Stimulated activated CD4-positive, alpha-beta T cell treated with anti-CD3 and anti-CD28 coated beads, Interleukin-12 subunit alpha, Interleukin-12 subunit beta, amount 100 ng/mL, for 48 hours (primary cell): Measurements from ENCODE around the gene NFIB.

Experiments used
- DNase-seq, 3 donors: peaks; one replicate each; pipeline ENCODE4 v3.0.0-alpha.2; 2020; ENCODE audit warnings: low read depth in 2 of 3, low spot score in 1 of 3

The NFIB gene

GRCh38 chr9:14218253-14218652 lies 95.7 kb downstream of the NFIB start:
- DNase-seq: no peak

GRCh38 chr9:14216612-14217194 lies 97.2 kb downstream of the NFIB start:
- no peak for DNase-seq

DNA sequence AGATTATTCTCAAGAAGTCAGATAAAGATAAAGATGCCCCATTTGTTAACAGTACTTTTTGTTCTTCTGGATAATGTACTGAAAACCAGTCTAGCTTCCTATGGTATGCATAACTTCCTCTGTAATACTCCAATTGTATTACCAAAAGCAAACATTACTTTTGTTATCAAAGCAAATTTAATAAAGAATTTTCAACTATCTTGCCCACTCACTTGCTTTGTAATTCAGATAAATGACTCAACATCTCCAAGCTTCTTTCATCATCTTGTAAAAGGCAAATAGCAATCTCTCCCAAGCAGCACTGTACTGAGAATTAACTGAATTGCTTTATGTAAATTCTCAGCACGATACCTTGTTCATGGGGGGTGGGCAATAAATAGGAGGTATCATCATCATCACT lies 98.3 kb downstream of the NFIB start:
- no peak for DNase-seq

- DNase-seq: no peak
These were observed 99.2 kb downstream of the NFIB start for GRCh38 chr9:14214693-14215092.

- DNase-seq: no peak
These were observed 99.8 kb downstream of the NFIB start for GRCh38 chr9:14214065-14214684.

- no peak for DNase-seq
These were observed 100.4 kb downstream of the NFIB start for GRCh38 chr9:14213504-14213903.

GRCh38 chr9:14212697-14213420 lies 101.1 kb downstream of the NFIB start:
- DNase-seq: no peak

DNA sequence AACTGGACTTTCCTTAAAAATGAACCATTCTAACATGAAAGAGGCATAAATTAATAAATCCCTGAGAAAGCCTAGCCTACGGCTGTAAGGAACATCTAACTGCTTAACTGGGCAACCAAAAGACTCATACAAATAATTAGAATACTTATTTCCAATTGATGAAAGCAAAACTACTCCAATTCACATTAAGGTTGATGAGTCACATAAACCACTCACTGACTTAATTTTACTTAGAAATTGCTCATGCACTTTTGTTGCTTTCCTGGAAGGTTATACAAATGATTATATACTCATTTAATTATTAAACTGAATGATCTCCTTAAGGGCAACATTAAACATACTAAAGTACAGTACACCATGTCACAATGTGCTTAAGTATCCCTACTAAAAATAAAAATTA lies 101.9 kb downstream of the NFIB start:
- no peak for DNase-seq

DNA sequence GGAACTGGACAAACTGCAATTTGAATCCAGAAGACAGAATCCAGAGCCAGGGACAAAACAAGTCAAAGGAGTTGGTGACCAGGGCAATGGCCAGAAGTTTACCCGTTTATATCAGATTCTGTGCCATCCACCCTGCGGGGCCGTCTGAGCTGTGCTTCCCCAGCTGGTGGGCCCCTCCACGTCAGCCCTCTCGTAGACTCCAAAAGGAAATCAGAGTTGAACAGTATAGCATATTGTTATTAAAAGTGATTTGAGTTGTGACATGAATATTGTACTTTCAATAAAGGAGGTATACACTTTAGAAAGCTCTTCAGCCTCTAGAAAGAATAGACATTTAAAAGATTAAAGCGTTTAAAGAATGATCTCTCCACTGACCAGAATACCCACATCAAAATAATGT lies 102.4 kb downstream of the NFIB start:
- no peak for DNase-seq

- no peak for DNase-seq
These were observed 103.5 kb downstream of the NFIB start for GRCh38 chr9:14210428-14210827.

DNA sequence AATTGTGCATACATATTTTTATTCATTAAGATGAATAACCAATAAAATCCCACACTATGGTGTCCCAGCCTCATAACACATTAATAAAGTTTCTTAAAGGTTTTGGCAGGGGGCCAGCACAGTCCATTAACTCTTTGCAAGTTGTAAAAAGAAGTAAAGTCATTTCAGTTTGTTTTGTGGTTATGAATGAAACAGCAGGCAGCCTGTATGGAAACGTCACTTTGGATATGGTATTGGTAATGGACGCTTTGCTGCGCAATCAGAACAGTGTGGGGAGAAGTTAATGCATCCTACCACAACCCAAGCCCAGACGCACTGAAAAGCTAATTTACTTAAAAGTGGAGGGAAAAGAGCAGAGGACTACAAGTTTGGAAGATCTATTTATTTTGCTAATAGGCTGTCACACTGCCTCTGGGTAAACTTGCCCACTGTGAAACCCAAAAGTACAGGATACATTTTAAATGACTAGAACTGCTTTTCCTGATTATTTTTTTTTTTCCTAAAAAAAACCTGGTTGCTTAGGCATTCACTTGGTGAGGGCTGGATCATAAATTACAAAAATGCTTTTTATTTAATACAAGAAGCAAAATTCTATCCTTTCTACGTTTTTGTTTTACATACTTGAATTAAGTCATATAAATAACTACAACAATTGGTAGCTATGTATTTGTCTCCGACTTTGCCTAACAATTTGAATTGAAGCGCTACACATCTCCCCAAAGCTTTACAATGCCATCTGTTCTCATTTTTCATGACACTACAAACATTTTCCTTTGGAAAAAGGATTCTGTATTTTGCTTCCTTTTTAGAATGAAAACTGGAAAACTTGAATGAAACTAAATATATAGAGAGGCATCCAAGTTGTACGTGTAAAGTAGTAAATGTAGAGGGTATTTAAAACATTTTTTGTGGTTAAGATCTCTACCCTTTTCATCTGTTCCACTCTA lies 104.3 kb downstream of the NFIB start:
- DNase-seq: no peak

DNA sequence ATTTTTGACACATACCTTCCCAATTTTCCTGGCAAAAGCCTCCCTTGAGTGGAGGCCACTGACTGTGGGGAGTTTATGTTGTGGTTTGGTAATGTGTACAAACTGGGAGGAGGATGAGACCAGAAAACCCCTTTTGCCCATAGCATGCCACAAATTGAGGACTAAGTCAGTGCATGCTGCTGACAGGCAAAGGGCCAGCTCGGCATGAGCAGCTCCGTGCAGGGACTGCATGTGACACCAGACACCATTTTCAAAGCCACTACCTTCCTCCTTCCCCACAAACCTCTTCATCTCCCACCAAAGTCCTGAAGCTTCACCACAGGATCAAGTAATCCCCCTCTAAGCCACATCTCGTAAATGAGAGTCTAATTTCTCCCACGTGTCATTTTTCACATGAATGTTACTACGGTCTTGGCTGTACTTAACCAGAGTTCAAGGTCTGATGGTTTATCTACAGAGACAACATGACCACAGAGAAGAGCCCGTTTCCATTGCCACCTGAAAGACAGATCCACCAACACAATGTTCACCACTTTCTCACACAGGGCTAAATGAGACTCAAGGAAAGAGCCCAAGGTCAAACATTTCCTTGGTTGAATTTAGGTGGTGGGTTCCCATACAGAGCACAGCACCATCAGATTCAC lies 106.5 kb downstream of the NFIB start:
- DNase-seq: no peak

DNA sequence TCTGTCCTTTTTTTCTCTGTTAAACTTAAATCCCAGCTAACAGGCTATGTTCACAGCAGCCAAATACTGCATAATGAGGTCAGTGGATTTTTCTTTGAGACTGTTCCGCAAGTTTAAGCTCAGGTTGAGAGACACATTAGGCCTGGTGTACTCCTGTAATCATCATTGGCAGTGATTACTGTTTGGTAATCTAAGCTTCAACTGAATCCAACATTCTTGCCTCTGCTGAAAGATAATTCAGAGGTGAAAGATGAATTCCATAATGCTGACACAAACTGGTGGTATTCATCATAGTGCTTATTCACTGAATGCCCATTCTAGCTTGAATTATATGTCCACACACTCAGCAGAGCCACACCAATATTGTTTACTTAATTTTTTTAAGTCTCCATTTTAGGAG lies 108.5 kb downstream of the NFIB start:
- no peak for DNase-seq

GRCh38 chr9:14203356-14204056 lies 110.4 kb downstream of the NFIB start:
- no peak for DNase-seq

GRCh38 chr9:14198841-14199455 lies 115.0 kb downstream of the NFIB start:
- no peak for DNase-seq

DNA sequence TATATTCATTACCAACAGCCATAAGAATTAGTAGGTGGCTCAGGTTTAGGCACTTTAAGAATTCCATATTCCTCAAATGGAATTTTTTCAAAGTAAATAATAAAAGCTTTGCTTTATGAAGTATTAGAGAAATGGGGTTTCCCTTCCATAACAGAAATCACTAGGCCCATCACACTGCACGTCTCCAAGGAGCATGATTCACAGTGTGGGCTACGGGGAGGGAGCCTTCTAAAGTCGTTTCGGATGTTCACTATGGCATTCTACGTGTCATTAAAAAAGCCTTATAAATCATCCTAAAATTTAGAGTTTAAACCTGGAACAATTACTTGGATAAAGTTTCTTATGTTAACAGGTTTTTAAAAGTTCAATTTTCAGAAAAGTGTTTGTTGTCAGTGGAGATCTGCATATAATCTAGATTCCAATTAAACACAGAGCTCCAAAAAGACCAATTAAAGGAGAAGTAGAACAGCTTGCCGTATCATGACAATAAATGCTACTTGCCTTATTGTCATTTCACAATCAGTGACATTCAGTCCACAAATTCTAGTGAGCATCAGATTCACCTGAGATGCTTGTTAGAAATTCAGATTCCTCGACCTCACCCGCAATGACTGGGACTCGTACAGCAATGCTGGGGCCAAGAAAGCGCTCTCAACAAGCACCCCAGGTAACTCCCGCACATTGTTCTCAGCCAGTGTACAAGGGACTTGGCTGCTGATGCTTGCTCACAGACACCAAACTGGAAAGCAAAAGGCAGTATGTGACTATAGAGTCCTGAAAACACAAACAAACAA lies 115.7 kb downstream of the NFIB start:
- no peak for DNase-seq

DNA sequence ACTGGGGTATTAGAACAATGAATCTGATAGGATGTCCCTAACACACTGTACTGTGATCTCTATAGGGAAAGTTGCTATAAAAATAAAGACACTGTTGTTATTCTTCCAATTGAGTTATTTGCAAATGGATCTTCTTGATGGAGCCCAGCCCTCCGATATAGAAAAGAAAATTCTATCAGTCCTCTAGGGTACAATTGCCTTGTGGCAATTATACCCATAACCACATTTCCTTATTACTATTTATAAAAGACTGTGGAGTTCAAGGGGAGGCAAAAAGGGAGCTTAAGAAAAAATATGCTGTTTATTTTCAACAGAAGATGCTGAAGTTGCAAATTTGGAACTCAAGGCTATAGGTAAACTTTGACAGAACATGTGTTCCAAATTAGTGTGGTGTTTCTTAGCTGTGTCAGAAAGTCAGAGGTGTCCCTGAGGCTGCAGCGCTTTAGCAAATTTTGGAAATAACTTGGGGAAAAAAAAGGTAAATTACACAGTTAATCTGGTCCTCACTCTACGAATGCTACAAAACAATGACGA lies 116.5 kb downstream of the NFIB start:
- no peak for DNase-seq

DNA sequence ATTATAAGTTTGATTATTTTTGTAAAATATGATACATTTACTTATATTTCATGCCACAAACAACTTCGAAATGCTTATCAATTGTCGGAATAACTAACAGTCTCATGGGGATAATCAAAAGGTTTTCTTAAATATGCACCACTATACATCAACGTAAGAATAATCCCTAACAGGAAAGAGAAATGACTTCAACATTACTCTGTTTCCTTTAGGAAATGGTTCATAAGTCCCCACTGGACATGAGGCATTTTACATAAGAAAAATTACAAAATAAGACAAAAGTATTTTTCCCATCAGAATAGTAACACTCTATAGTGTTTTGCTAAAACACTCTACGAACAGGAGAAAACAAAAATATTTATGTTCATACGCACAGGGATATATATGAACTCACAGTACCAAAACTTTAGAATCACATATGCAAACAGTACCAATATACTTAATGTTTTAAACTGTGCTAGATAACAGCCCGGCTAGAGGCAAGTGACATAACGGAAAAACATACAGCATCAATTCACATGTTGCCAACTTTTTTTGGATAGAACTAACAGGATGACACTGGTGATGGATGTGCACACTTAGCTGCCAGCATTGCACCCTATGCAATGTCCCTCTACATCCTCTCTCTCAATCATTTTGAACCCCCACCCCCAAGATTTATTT lies 120.5 kb downstream of the NFIB start:
- no peak for DNase-seq
